Neuron (in vitro differentiated cells): ENCODE data around the gene PLEKHM1.

ENCODE experiments used
- H2AFZ ChIP-seq: one replicate; pipeline ENCODE4 v1.6.1; 2013; ENCODE audit warnings: low read depth, mild to moderate bottlenecking, inconsistent platforms, low read length, moderate library complexity
- H3K27me3 ChIP-seq: one replicate; pipeline ENCODE4 v1.6.1; 2013; ENCODE audit warnings: low read length; ENCODE audit not compliant: insufficient read depth
- H3K36me3 ChIP-seq: one replicate; pipeline ENCODE4 v1.6.1; 2013; ENCODE audit warnings: low read length; ENCODE audit not compliant: insufficient read depth
- H3K4me1 ChIP-seq: one replicate; pipeline ENCODE4 v1.6.1; 2013; ENCODE audit warnings: low read length; ENCODE audit not compliant: insufficient read depth
- H3K4me3 ChIP-seq: 2 replicates; pipeline ENCODE4 v1.5.1; 2013; ENCODE audit warnings: mild to moderate bottlenecking, low read length, moderate library complexity
- H3K9me3 ChIP-seq: one replicate; pipeline ENCODE4 v1.6.1; 2013; ENCODE audit warnings: low read length

Gene PLEKHM1

DNA sequence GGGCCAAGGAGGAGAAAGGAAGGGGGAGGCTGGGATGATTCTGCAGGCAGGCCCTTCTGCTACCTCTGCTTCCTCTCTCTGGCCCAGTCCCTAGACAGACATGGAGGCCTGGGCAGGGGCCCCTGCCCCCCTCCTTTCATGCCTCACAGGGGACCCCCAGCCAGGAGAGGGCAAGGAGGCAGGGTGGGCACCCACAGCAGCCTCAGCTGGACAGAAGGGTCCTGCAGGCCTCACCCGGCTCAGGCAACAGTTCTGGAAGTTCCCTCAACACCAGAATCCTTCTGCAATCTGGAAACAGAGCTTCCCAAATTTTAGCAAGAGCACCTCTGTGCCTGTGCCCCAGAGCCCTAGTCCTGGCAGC is 66.6 kb downstream of the PLEKHM1 start:
- no peak overlapping the region for H3K4me3 ChIP-seq
- H3K36me3 ChIP-seq, result no peaks in the 10 kb centered on the region
- no peak overlapping the region for H2AFZ ChIP-seq
- H3K9me3 ChIP-seq, result no peaks in the 10 kb centered on the region
- H3K27me3 ChIP-seq, result peaks cover 24% of the 10 kb centered on the region
- peaks cover 12% of the 10 kb centered on the region for H3K4me1 ChIP-seq

DNA sequence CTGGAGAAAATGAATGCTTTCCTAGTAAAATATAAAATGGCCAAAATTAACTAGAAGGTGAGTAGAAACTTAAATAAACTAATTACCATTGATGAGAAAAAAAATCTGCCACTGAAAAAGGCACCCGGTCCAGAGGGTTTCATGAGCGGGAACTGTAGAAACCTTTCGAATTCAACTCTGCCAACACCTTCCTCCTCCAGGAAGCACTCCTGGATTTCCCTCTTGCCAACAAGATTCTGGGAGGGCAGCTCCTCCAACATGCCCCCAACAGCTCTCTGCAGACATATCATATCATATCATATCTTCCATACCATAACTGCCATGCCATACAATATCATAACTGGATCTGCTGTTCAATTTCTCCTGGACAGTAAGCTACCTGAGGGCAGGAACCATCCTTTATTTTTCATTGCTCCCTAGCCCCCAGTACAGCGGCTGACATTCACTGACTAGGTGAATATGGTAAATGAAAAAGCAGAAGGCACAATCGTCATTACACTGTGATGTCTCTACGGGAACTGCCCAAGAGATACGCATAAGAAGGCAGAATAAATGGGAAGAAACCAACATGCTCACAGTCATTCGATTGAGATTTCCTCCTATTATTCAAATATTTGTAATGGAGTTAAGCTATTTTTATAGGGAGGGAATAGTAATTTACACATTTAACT is 67.1 kb downstream of the PLEKHM1 start:
- Histone ChIP-seq H3K4me1 (peaks cover 7% of the 10 kb centered on the region), H3K27me3 (peaks cover 19% of the 10 kb centered on the region), H3K36me3 (no peaks in the 10 kb centered on the region), H2AFZ (no peak overlapping the region), H3K4me3 (no peak overlapping the region), H3K9me3 (no peaks in the 10 kb centered on the region)

GRCh38 chr17:45414990-45415881 is 75.3 kb downstream of the PLEKHM1 start:
- H3K4me1 ChIP-seq, result no peaks in the 10 kb centered on the region
- no peaks in the 10 kb centered on the region for H3K9me3 ChIP-seq
- H3K36me3 ChIP-seq, result no peaks in the 10 kb centered on the region
- H2AFZ ChIP-seq, result no peak overlapping the region
- no peak overlapping the region for H3K4me3 ChIP-seq
- no peaks in the 10 kb centered on the region for H3K27me3 ChIP-seq

GRCh38 chr17:45413498-45413923 is 77.0 kb downstream of the PLEKHM1 start:
- Histone ChIP-seq H3K4me1 (no peaks in the 10 kb centered on the region), H3K27me3 (no peaks in the 10 kb centered on the region), H3K36me3 (no peaks in the 10 kb centered on the region), H3K4me3 (no peak overlapping the region), H3K9me3 (no peaks in the 10 kb centered on the region), H2AFZ (no peak overlapping the region)

- H3K27me3 ChIP-seq, result no peaks in the 10 kb centered on the region
- no peak overlapping the region for H3K4me3 ChIP-seq
- H2AFZ ChIP-seq, result no peak overlapping the region
- no peaks in the 10 kb centered on the region for H3K4me1 ChIP-seq
- no peaks in the 10 kb centered on the region for H3K36me3 ChIP-seq
- no peaks in the 10 kb centered on the region for H3K9me3 ChIP-seq
These were observed 79.0 kb downstream of the PLEKHM1 start for GRCh38 chr17:45411348-45412105.

DNA sequence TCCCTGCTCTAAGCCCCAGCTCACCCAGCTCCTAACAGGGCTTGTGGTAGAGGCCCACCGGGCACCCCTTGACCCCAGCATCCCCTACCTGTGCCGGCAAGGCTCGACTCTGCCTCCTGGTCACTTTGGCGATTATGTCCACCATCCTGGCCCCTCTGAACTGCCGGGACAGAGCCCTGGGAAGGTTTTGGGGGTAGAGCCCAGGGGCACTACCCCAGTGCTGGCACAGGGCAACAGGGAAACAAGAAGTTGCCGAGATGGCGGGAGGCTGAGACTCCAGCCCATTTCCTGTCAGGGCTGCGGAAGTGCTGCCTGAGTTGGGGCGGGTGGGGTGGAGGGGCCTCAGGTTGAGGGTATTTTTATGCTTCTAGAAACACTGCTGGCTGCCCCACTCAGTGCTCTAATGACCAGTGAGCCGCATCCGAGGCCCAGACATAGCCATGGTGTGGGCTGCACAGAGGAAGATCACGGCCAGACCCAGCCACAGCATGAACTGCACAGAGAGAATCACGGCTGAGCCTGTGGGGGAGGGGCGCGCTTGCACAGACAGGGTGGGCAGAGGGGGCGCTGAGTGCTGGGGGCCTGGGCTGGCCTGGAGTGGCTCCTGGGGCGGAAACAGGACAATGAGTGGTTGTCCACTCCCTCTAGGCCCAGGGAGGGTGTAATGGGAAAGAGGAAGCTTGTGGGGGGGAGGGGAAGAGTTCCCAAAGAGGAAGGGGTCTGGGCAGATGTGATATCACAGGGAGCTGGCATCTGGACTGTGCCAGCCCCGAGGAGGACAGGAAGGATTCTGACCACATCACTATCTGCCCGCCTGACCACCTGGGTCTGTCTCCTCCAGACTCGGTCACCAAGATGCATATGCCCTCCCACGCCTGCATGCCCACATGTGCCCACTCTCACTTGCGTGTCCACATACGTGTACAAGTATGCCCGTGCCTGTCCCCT is 80.1 kb downstream of the PLEKHM1 start:
- H3K36me3 ChIP-seq, result no peaks in the 10 kb centered on the region
- H3K9me3 ChIP-seq, result no peaks in the 10 kb centered on the region
- H2AFZ ChIP-seq, result no peak overlapping the region
- no peaks in the 10 kb centered on the region for H3K27me3 ChIP-seq
- no peak overlapping the region for H3K4me3 ChIP-seq
- no peaks in the 10 kb centered on the region for H3K4me1 ChIP-seq

DNA sequence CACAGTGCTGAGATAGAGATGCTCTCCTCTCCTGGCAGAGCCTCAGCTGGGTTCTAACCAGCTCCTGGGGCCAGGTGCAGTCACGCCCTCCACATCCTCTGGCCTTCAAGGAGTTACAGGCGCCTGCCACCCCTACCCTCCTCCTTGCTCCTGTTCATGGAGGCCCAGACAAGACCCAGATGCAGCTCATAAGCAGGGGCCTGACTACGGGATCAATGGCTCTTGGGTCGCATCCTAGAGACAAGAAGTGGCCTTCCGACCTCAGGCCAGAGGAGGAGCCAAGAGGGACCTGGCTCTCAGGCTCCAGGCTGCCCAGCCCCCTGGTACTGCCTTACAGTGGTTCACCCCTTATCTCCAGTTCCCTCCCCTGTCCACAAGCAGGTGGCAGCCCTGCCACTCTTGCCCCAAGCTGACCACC is 80.9 kb downstream of the PLEKHM1 start:
- H3K27me3 ChIP-seq, result no peaks in the 10 kb centered on the region
- no peaks in the 10 kb centered on the region for H3K9me3 ChIP-seq
- H3K4me3 ChIP-seq, result no peak overlapping the region
- no peaks in the 10 kb centered on the region for H3K36me3 ChIP-seq
- H3K4me1 ChIP-seq, result no peaks in the 10 kb centered on the region
- H2AFZ ChIP-seq, result no peak overlapping the region

GRCh38 chr17:45408611-45409421 is 81.7 kb downstream of the PLEKHM1 start:
- no peak overlapping the region for H3K4me3 ChIP-seq
- H2AFZ ChIP-seq, result no peak overlapping the region
- no peaks in the 10 kb centered on the region for H3K4me1 ChIP-seq
- H3K36me3 ChIP-seq, result no peaks in the 10 kb centered on the region
- H3K9me3 ChIP-seq, result no peaks in the 10 kb centered on the region
- no peaks in the 10 kb centered on the region for H3K27me3 ChIP-seq

- no peaks in the 10 kb centered on the region for H3K4me1 ChIP-seq
- no peak overlapping the region for H2AFZ ChIP-seq
- no peaks in the 10 kb centered on the region for H3K9me3 ChIP-seq
- H3K4me3 ChIP-seq, result no peak overlapping the region
- H3K27me3 ChIP-seq, result no peaks in the 10 kb centered on the region
- H3K36me3 ChIP-seq, result no peaks in the 10 kb centered on the region
These were observed 84.4 kb downstream of the PLEKHM1 start for GRCh38 chr17:45406107-45406506.

DNA sequence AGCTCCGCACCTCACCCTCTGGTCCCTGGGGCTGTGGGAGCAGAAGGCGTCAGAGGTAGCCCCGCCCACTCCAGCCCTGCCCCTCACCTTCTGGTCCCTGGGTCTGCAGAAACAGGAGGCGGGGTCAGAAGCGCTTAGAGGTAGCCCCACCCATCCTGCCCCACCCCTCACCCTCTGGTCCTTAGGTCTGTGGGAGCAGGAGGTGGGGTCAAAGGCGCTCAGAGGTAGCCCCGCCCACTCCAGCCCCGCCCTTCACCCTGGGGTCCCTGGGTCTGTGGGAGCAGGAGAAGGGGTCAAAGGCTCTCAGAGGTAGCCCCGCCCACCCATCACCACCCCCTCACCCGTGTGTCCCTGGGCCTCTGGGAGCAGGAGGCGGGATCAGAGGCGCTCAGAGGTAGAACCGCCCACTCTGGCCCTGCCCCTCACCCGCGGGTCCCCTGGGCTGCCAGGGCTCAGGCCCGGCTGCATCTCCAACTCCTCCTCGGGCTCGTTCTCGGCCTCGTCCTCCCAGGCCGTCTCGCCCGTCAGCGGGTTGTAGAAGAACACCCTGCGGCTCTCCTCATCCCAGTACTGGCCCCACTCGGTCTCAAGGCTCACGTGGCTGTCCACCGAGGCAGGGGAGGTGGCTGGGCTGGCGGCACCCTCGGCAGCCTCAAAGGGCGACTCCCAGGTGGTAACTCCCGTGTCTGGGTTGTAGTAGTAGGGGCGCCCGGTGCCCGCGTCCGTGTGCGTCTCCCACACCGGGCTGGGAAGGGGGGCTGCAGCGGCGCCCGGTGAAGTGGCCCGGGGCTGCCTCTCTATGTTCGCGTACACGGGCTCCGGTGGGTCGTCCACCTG is 85.1 kb downstream of the PLEKHM1 start:
- Histone ChIP-seq H3K27me3 (no peaks in the 10 kb centered on the region), H3K9me3 (no peaks in the 10 kb centered on the region), H2AFZ (no peak overlapping the region), H3K4me3 (no peak overlapping the region), H3K36me3 (no peaks in the 10 kb centered on the region), H3K4me1 (no peaks in the 10 kb centered on the region)

- Histone ChIP-seq H3K27me3 (no peaks in the 10 kb centered on the region), H3K4me1 (no peaks in the 10 kb centered on the region), H3K9me3 (no peaks in the 10 kb centered on the region), H3K36me3 (no peaks in the 10 kb centered on the region), H2AFZ (no peak overlapping the region), H3K4me3 (no peak overlapping the region)
These were observed 85.7 kb downstream of the PLEKHM1 start for GRCh38 chr17:45404870-45405249.
